LNCAP (cell line): ENCODE results near the gene KCNJ2.

Source experiments
- TF ChIP-seq, protein P1 (sequence below): fragments of 450-650 bp; IDR thresholded peaks from 2 replicates; pipeline ENCODE4 v1.5.1; 2017; ENCODE audit warnings: mild to moderate bottlenecking

Gene KCNJ2

DNA sequence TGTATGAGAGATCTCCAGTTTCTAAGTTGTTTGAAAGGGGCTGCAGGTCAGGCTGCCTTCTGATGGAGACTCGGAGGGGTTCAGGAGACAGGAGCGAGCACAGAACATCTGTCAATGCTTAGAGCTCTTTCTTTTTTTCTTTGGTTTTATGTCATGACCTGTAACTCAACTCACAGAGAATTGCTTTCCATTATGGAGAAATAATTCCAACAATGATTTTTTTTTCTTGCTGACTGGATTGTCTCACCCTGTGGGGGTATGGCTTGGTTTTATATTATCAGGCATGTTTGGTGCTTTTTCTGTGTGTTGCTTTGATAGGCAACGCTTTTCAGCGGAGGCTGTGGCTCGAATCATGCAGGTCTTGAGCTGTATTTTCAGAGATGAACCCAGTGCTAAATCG, 10.7 kb upstream of the KCNJ2 start:
- TF ChIP-seq, protein P1, sequence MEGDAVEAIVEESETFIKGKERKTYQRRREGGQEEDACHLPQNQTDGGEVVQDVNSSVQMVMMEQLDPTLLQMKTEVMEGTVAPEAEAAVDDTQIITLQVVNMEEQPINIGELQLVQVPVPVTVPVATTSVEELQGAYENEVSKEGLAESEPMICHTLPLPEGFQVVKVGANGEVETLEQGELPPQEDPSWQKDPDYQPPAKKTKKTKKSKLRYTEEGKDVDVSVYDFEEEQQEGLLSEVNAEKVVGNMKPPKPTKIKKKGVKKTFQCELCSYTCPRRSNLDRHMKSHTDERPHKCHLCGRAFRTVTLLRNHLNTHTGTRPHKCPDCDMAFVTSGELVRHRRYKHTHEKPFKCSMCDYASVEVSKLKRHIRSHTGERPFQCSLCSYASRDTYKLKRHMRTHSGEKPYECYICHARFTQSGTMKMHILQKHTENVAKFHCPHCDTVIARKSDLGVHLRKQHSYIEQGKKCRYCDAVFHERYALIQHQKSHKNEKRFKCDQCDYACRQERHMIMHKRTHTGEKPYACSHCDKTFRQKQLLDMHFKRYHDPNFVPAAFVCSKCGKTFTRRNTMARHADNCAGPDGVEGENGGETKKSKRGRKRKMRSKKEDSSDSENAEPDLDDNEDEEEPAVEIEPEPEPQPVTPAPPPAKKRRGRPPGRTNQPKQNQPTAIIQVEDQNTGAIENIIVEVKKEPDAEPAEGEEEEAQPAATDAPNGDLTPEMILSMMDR: no peak

DNA sequence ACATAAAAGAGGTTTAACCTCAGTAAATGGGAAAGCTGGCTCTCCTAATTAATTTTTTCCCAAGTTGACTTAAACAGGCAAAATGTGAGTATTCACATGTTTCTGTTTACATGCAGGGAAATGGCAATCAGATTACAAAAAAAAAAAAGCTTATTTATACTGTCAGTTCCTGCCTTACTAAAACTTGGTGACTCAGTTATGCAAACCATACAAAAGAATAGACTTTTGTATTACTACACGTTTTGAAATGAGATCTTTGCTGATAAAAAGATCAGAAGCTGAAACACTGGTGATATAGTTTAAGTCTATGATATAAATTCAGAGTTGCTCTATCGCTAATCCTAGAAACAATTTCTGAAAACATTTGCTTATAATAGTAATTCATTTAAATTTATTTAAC, 9.4 kb upstream of the KCNJ2 start:
- TF ChIP-seq, protein P1: no peak

DNA sequence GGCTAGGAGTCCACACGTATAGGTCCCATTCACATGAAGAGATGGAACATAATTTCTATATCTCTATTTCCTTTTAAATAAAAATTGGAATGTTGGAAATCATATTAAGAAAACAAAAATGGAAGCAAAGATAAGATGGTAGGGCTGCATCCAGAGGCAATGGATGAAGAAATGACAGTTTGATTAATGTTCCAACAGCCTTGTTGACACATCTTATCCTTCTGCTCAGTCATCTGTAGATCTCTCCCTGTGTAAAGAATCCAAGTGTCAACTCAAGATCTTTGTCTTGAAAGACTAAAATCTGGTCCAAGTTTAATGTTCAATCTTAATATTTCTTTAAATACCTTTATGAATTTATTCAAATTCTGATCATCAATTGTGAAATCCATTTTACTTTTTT, 7.8 kb upstream of the KCNJ2 start:
- TF ChIP-seq, protein P1: no peak

DNA sequence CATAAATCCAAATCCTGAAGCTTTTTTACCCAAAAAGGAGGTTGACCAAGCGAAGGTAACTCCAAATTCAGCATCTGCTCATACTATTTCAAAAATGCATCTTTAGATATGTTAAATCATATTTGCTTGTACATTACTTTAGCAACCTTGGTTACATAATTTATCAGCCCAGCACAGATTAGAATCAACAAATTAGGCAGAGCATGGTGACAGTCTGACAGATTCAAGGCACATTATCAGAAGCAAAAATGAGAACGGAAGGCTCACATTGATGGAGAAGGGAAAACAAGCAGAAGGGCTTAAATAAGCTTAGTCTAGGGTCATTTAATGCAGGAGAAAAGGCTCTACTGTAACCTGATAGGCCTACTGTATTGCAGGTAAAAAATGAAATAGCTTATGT, 3.9 kb upstream of the KCNJ2 start:
- TF ChIP-seq, protein P1: no peak

DNA sequence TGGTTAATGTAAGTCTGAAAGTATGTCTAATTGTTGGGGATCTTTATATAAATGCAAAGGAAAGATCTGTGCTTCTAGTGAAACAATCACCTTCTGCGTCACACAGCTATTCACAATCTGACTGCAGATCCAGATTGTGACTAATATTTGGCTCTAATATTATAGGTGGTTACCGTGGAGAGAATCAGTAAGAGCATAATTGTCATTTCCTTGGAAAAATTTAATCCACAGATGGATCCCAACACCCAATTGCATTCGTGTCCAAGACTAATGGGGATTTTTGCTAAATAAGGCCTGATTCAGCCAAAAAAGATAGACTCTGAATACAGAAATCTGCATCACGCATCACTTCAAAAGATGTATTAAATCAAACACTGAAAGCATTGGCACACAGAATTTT, 2.7 kb upstream of the KCNJ2 start:
- TF ChIP-seq, protein P1: no peak

DNA sequence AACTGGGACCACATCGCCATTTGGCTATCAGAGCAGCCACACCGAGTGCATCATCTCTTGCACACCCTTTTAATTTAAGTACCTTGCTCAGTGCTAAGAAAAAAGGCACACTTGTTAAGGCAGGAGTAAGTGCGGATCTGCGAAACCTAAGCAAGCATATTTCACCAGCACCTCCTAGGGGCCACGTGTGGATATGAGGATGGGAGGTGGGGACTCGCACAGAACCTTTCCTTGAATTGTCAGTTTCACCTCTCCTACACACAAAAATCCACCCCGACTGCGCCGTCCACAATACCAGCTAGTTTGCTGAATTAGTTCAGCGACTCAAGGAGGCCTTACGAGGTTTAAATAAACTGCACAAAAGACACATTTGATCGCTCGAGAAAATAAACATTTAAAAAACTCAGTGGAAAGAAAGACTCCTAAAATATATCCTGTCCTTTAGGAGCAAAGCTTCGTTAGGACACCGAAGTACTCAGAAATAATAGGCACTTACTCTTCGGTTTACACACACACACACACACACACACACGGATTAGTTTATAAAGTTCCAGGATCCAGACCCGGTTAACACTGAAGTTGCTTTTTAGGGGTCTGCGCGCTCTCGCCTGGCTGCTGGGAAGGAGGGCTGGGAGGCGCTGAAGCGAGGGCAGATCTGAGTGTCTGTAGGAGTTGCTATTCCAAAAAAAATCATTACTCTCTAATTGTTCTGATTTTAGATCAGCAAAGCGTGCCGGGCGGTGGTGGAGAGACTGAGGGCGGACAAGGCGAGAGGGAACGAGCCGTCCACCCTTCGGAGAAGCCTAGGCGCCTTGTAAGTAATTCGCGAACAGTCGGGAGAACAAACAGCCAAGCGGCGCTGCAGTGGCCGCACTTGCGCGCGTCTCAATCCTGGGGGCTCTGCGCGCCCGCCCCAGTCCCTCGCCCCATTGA, 1.0 kb upstream of the KCNJ2 start:
- TF ChIP-seq, protein P1: peak; percentile 55

DNA sequence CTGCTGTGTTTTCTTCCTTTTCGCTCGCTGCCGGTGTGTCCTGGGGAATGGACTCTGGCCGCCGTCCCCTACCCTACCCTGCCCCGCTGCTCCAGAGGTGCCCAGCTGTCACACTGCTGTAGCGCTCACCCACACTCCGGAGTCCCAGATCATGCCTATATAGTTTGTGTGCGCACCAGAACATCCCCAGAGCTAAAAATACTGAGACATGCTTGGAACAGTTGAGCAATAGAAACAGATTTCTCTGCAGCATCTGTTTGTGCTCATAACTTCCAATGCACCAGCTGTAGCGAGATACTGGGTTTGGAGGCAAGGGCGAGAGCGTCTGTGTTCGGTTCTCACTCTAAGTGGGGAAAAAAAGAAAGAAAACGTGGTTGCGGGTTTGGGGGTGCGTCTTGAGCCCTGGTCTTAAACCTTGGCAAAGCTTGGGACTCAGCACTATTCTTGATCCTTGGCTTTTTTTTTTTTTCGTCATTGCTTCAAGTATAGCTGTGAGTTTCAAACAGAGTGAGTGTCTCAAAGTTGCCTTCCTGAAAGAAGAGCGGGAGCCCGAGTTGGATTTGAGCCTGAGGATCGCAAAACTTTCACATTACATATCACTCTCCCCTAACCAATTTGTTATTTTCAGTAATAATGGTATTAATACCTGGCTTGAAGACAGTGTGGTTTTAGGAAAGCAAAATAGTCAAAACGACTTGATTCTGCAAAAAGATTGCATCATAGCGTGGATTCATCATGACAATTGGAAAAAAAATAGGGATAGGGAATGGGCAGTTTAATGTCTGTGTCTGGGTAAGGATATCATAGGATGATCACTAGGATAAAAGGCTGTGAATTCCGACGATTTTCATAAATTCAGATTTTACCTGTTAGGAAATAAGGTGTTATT, 621 bp downstream of the KCNJ2 start:
- TF ChIP-seq, protein P1: no peak
